ENCODE results near the gene SPAG9. TPM values are rescaled to one million over a fixed set of nuclear protein-coding genes. Genes with fewer than 3 reads are reported as not detected.

Gene SPAG9
- total RNA-seq, 1 experiment from 2014 or later = 130 TPM

- no peaks in the 10 kb centered on the region for H3K27me3 ChIP-seq (replicated peaks; ENCODE audit: control insufficient read depth, insufficient read depth, low read length)
- H3K4me3 ChIP-seq (ENCODE audit: low read depth, low read length) = peak within 1 kb of the TSS; percentile 69
- BruUV-seq (replicated peaks) = TSS peak; percentile 54
- CTCF ChIA-PET = interaction anchor here (0.6 to 2.3 kb wide), 21 partner anchors 9 to 301 kb away, joined by 3 to 20 read pairs (median 5); partner anchors contain the start of genes NME2 and SPAG9
- H3K4me3 Mint-ChIP-seq (ENCODE audit: unreplicated experiment) = no peak within 1 kb of the TSS
- peaks cover 9% of the 10 kb centered on the region for H3K4me1 ChIP-seq
- no peak within 1 kb of the TSS for H3K27ac Mint-ChIP-seq (ENCODE audit: unreplicated experiment)
- intact Hi-C loops (cut with micrococcal nuclease; ENCODE audit: unreplicated experiment) = loop anchor here (1.0 to 5.0 kb wide), 6 partner anchors 27 to 286 kb away; partner anchors contain the start of gene TOB1
- TF ChIP-seq CTCF (IDR thresholded peaks at IDR 0.05; ENCODE audit: insufficient read depth in 1 of 2, low read depth in 1 of 2, low read length in 1 of 2, severe bottlenecking in 1 of 2, unreplicated experiment in 1 of 2) = peak; percentile 65 to 89
- no peaks in the 10 kb centered on the region; the same call in 1 of the 2 replicates for H3K36me3 ChIP-seq (ENCODE audit: control insufficient read depth, insufficient read depth, low read length)
- H3K4me1 Mint-ChIP-seq (ENCODE audit: low read depth, unreplicated experiment) = no peaks in the 10 kb centered on the region
- peak; percentile 98 to 99 for DNase-seq
- no peaks in the 10 kb centered on the region for H3K9me3 Mint-ChIP-seq (ENCODE audit: unreplicated experiment)
- H3K36me3 Mint-ChIP-seq (ENCODE audit: insufficient read depth, unreplicated experiment) = peaks cover 29% of the 10 kb centered on the region
- POLR2A ChIA-PET = interaction anchor here (0.7 to 2.5 kb wide), 5 partner anchors 8 to 109 kb away, joined by 3 to 42 read pairs (median 3); partner anchors contain the start of genes NME2 and SPAG9
- H3K27me3 Mint-ChIP-seq (ENCODE audit: insufficient read depth, unreplicated experiment) = no peaks in the 10 kb centered on the region
- no peaks in the 10 kb centered on the region for H3K9me3 ChIP-seq
Observed at GRCh38 chr17:51153210-51154072, 32.8 kb upstream of the SPAG9 start, which contains the start of gene NME1. Gene NME1 (plus strand): TSS chr17:51153559. CDS start chr17:51155655, 2,096 bp downstream.

GRCh38 chr17:51152766-51153209, 32.1 kb upstream of the SPAG9 start:
- Mint-ChIP-seq H3K27me3 (ENCODE audit: insufficient read depth, unreplicated experiment) (no peaks in the 10 kb centered on the region), H3K27ac (ENCODE audit: unreplicated experiment) (no peak overlapping the region), H3K36me3 (ENCODE audit: insufficient read depth, unreplicated experiment) (peaks cover 25% of the 10 kb centered on the region), H3K4me3 (ENCODE audit: unreplicated experiment) (no peak overlapping the region), H3K9me3 (ENCODE audit: unreplicated experiment) (no peaks in the 10 kb centered on the region), H3K4me1 (ENCODE audit: low read depth, unreplicated experiment) (peaks cover under 1% of the 10 kb centered on the region)
- CTCF ChIA-PET = interaction anchor here (0.6 to 2.3 kb wide), 13 partner anchors 10 to 300 kb away, joined by 3 to 20 read pairs (median 5); partner anchors contain the start of genes NME2 and SPAG9
- Histone ChIP-seq H3K36me3 (ENCODE audit: control insufficient read depth, insufficient read depth, low read length) (no peaks in the 10 kb centered on the region), H3K9me3 (no peaks in the 10 kb centered on the region), H3K4me3 (ENCODE audit: low read depth, low read length) (peak overlapping the region; percentile 36), H3K27me3 (replicated peaks; ENCODE audit: control insufficient read depth, insufficient read depth, low read length) (no peaks in the 10 kb centered on the region), H3K4me1 (peaks cover 9% of the 10 kb centered on the region)
- TF ChIP-seq CTCF (IDR thresholded peaks at IDR 0.05; ENCODE audit: insufficient read depth in 1 of 2, low read depth in 1 of 2, low read length in 1 of 2, severe bottlenecking in 1 of 2, unreplicated experiment in 1 of 2) = no peak
- POLR2A ChIA-PET = interaction anchor here (0.5 to 2.5 kb wide), 6 partner anchors 9 to 108 kb away, joined by 3 to 42 read pairs (median 3); partner anchors contain the start of genes NME2 and SPAG9
- TSS peak; percentile 57 for BruUV-seq (replicated peaks)
- DNase-seq = peak in 1 of 2 experiments; percentile 32
- intact Hi-C loops (cut with micrococcal nuclease; ENCODE audit: unreplicated experiment) = loop anchor here (1.0 to 5.0 kb wide), 6 partner anchors 26 to 285 kb away; partner anchors contain the start of gene TOB1

GRCh38 chr17:51150932-51151331, 30.3 kb upstream of the SPAG9 start:
- TSS peak; percentile 37 for BruUV-seq (replicated peaks)
- TF ChIP-seq CTCF (IDR thresholded peaks at IDR 0.05; ENCODE audit: insufficient read depth in 1 of 2, low read depth in 1 of 2, low read length in 1 of 2, severe bottlenecking in 1 of 2, unreplicated experiment in 1 of 2) = no peak

More at GRCh38 chr17:51150932-51151331, 30.3 kb upstream of the SPAG9 start:
- Mint-ChIP-seq H3K27me3 (ENCODE audit: insufficient read depth, unreplicated experiment) (no peaks in the 10 kb centered on the region), H3K4me1 (ENCODE audit: low read depth, unreplicated experiment) (peaks cover 17% of the 10 kb centered on the region), H3K36me3 (ENCODE audit: insufficient read depth, unreplicated experiment) (peaks cover 7% of the 10 kb centered on the region), H3K27ac (ENCODE audit: unreplicated experiment) (no peak overlapping the region), H3K4me3 (ENCODE audit: unreplicated experiment) (no peak overlapping the region), H3K9me3 (ENCODE audit: unreplicated experiment) (no peaks in the 10 kb centered on the region)
- no peak for DNase-seq
- Histone ChIP-seq H3K27me3 (replicated peaks; ENCODE audit: control insufficient read depth, insufficient read depth, low read length) (no peaks in the 10 kb centered on the region), H3K9me3 (no peaks in the 10 kb centered on the region), H3K4me3 (ENCODE audit: low read depth, low read length) (no peak overlapping the region), H3K4me1 (peaks cover 9% of the 10 kb centered on the region), H3K36me3 (ENCODE audit: control insufficient read depth, insufficient read depth, low read length) (no peaks in the 10 kb centered on the region)
- intact Hi-C loops (cut with micrococcal nuclease; ENCODE audit: unreplicated experiment) = loop anchor here (5.0 kb wide), 1 partner anchor 284 kb away; the partner anchor contains the start of gene TOB1
- ChIA-PET POLR2A (no interaction called here), CTCF (interaction anchor here (0.7 kb wide), 1 partner anchor 146 kb away, joined by 3 read pairs; no protein-coding TSS in a partner anchor)
